HEK293 (cell line): Measurements from ENCODE around the gene OR6N1.

Source experiments
- CTCF ChIA-PET: fragments of 350-600 bp; formaldehyde crosslinking; extraction: SDS; loops from one replicate; lab custom pipeline; 2021; ENCODE audit warnings: antibody characterized with exemption; lab: Yijun Ruan, JAX
- POLR2A ChIA-PET: fragments of 300-600 bp; formaldehyde crosslinking; extraction: SDS; loops from one replicate; lab custom pipeline; 2020; ENCODE audit warnings: antibody characterized with exemption, inconsistent platforms; lab: Yijun Ruan, JAX
- H3K27ac ChIP-seq: fragments of 200-500 bp; sonication (Bioruptor generic); 2 replicates; pipeline ENCODE4 v1.5.1; 2014; ENCODE audit warnings: low read depth, low read length, control low read depth, inconsistent platforms; ENCODE audit errors: extremely low read depth
- H3K36me3 ChIP-seq, 2 experiments: fragments of 200-500 bp in 1 of 2; sonication (Bioruptor generic) in 1 of 2; 1 replicate in 1 of 2; 2 replicates in 1 of 2; pipeline ENCODE4 v1.5.1; 2014 to 2017; ENCODE audit warnings: inconsistent platforms in 2 of 2, low read length in 2 of 2; ENCODE audit not compliant: control insufficient read depth in 2 of 2, insufficient read depth in 1 of 2
- H3K4me1 ChIP-seq: fragments of 200-500 bp; sonication (Bioruptor generic); 2 replicates; pipeline ENCODE4 v1.5.1; 2014; ENCODE audit warnings: mild to moderate bottlenecking, low read length, inconsistent platforms; ENCODE audit not compliant: control insufficient read depth, insufficient read depth
- H3K4me3 ChIP-seq: 2 replicates; pipeline ENCODE4 v1.5.1; 2011; ENCODE audit warnings: low read depth, mild to moderate bottlenecking, control low read depth, low read length, moderate library complexity
- H3K9me3 ChIP-seq: fragments of 200-500 bp; sonication (Bioruptor generic); 2 replicates; pipeline ENCODE4 v1.5.1; 2014; ENCODE audit warnings: low read depth, low read length, inconsistent platforms; ENCODE audit not compliant: control insufficient read depth, insufficient read depth
- SP3 ChIP-seq: fragments of 450-650 bp; formaldehyde crosslinking; IDR thresholded peaks from 2 replicates; pipeline ENCODE4 v1.5.1; 2016; ENCODE audit warnings: missing biosample characterization, missing genetic modification characterization
- TRIM28 ChIP-seq: IDR thresholded peaks from 2 replicates; pipeline ENCODE4 v1.6.1; 2011; ENCODE audit warnings: low read length, control low read depth, borderline replicate concordance
- ZBTB11 ChIP-seq: fragments of 450-650 bp; formaldehyde crosslinking; conservative IDR thresholded peaks from 2 replicates; pipeline ENCODE4 v1.5.1; 2016; ENCODE audit warnings: low read depth, missing biosample characterization, missing genetic modification characterization
- ZNF221 ChIP-seq: fragments of 450-650 bp; formaldehyde crosslinking; IDR thresholded peaks from 2 replicates; pipeline ENCODE4 v1.5.1; 2017; ENCODE audit warnings: missing biosample characterization, missing genetic modification characterization, borderline replicate concordance
- ZNF426 ChIP-seq: fragments of 450-650 bp; formaldehyde crosslinking; IDR thresholded peaks from 2 replicates; pipeline ENCODE4 v1.5.1; 2017; ENCODE audit warnings: missing biosample characterization, missing genetic modification characterization, mild to moderate bottlenecking, inconsistent platforms, moderate library complexity
- ZNF529 ChIP-seq: fragments of 450-650 bp; formaldehyde crosslinking; IDR thresholded peaks from 2 replicates; pipeline ENCODE4 v1.5.1; 2017; ENCODE audit warnings: missing genetic modification characterization, missing biosample characterization; ENCODE audit not compliant: insufficient replicate concordance
- ZNF571 ChIP-seq: fragments of 450-650 bp; formaldehyde crosslinking; IDR thresholded peaks from 2 replicates; pipeline ENCODE4 v1.5.0; 2017; ENCODE audit warnings: missing biosample characterization, missing genetic modification characterization
- ZNF677 ChIP-seq: fragments of 450-650 bp; IDR thresholded peaks from 2 replicates; pipeline ENCODE4 v1.5.0; 2018; ENCODE audit warnings: missing biosample characterization, mild to moderate bottlenecking, missing genetic modification characterization, moderate library complexity
- ZSCAN16 ChIP-seq: fragments of 450-650 bp; formaldehyde crosslinking; IDR thresholded peaks from 2 replicates; pipeline ENCODE4 v1.5.1; 2016; ENCODE audit warnings: missing biosample characterization, missing genetic modification characterization
- ZSCAN4 ChIP-seq: fragments of 450-650 bp; formaldehyde crosslinking; IDR thresholded peaks from 2 replicates; pipeline ENCODE4 v1.5.1; 2017; ENCODE audit warnings: missing biosample characterization, missing genetic modification characterization

The OR6N1 gene

GRCh38 chr1:158716335-158716734, 55.7 kb downstream of the OR6N1 start:
- H3K4me1 ChIP-seq = no peaks in the 10 kb centered on the region
- CTCF ChIA-PET = no interaction called here
- no peaks in the 10 kb centered on the region for H3K9me3 ChIP-seq
- no peak for TF ChIP-seq ZSCAN16 (tag by site-specific recombination)
- no peak for TF ChIP-seq ZNF677
- no peak for TF ChIP-seq ZNF529 (tag by site-specific recombination)
- no peak for TF ChIP-seq ZSCAN4 (tag by site-specific recombination)
- no peak for TF ChIP-seq ZNF571 (tag by site-specific recombination)
- TF ChIP-seq ZNF221 (tag by site-specific recombination) = no peak
- TF ChIP-seq ZBTB11 = no peak
- no peak for TF ChIP-seq SP3
- POLR2A ChIA-PET = no interaction called here
- no peaks in the 10 kb centered on the region for H3K36me3 ChIP-seq
- H3K4me3 ChIP-seq = no peak overlapping the region
- H3K27ac ChIP-seq = no peak overlapping the region

GRCh38 chr1:158714754-158715153, 57.2 kb downstream of the OR6N1 start:
- no peak overlapping the region for H3K4me3 ChIP-seq
- TF ChIP-seq TRIM28 = no peak
- TF ChIP-seq ZNF426 (tag by site-specific recombination) = no peak
- TF ChIP-seq, all 188 proteins: peak for 0
- Histone ChIP-seq H3K36me3 (no peaks in the 10 kb centered on the region), H3K27ac (no peak overlapping the region), H3K9me3 (no peaks in the 10 kb centered on the region), H3K4me1 (no peaks in the 10 kb centered on the region)
- ChIA-PET CTCF (no interaction called here), POLR2A (no interaction called here)
